Liver (tissue), 9 donors: Measurements from ENCODE around the gene FAM89B. TPM values are rescaled to one million over a fixed set of nuclear protein-coding genes. Genes with fewer than 3 reads are reported as not detected.
A peak's percentile ranks its signal among the peaks of the same experiment; 100 is the strongest.

Source experiments
- DNase-seq: peaks from one replicate; pipeline ENCODE4 v3.0.0-alpha.2; 2017; ENCODE audit warnings: low spot score
- H3K27ac ChIP-seq, 2 donors: one replicate each; pipeline ENCODE4 v1.7.0; 2013; ENCODE audit warnings: inconsistent platforms in 2 of 2, low read length in 2 of 2, control low read depth in 1 of 2, low read depth in 1 of 2, mild to moderate bottlenecking in 1 of 2
- H3K27me3 ChIP-seq, 4 donors: one replicate each; pipeline versions ENCODE4 v1.6.1 to v1.7.0; 2013; ENCODE audit warnings: low read length in 3 of 4, inconsistent platforms in 1 of 4, mild to moderate bottlenecking in 1 of 4, moderate library complexity in 1 of 4; ENCODE audit not compliant: control insufficient read depth in 4 of 4, insufficient read depth in 4 of 4
- H3K36me3 ChIP-seq, 4 donors: one replicate each; pipeline versions ENCODE4 v1.6.1 to v1.7.0; 2013; ENCODE audit warnings: low read length in 3 of 4, mild to moderate bottlenecking in 3 of 4, low read depth in 1 of 4, moderate library complexity in 1 of 4; ENCODE audit not compliant: control insufficient read depth in 4 of 4, insufficient read depth in 3 of 4
- H3K4me1 ChIP-seq, 4 donors: one replicate each; pipeline versions ENCODE4 v1.6.1 to v1.7.0; 2013; ENCODE audit warnings: low read length in 3 of 4, mild to moderate bottlenecking in 3 of 4, moderate library complexity in 1 of 4; ENCODE audit not compliant: control insufficient read depth in 4 of 4, insufficient read depth in 4 of 4
- H3K4me3 ChIP-seq, 3 donors: one replicate each; pipeline versions ENCODE4 v1.6.1 to v1.7.0; 2013; ENCODE audit warnings: low read length in 3 of 3, control low read depth in 1 of 3, low read depth in 1 of 3, mild to moderate bottlenecking in 1 of 3
- H3K9ac ChIP-seq, 2 donors: one replicate each; pipeline ENCODE4 v1.7.0; 2013; ENCODE audit warnings: low read length in 2 of 2, mild to moderate bottlenecking in 2 of 2, moderate library complexity in 2 of 2, control low read depth in 1 of 2, low read depth in 1 of 2
- H3K9me3 ChIP-seq, 4 donors: one replicate each; pipeline versions ENCODE4 v1.6.1 to v1.7.0; 2013; ENCODE audit warnings: low read length in 3 of 4; ENCODE audit not compliant: control insufficient read depth in 4 of 4
- ATF3 ChIP-seq: IDR thresholded peaks from 2 replicates; pipeline ENCODE4 v1.6.1; 2016; ENCODE audit warnings: antibody characterized with exemption
- CTCF ChIP-seq: fragments of 150-350 bp; IDR thresholded peaks from 2 replicates; pipeline ENCODE4 v1.5.1; 2017; ENCODE audit warnings: improper control_type of control experiment, low read depth, low read length; ENCODE audit not compliant: missing input control
- EGR1 ChIP-seq, 2 donors: IDR thresholded peaks; 2 replicates each; pipeline ENCODE4 v1.6.1; 2016 to 2018; ENCODE audit warnings: antibody characterized with exemption in 2 of 2, low read depth in 2 of 2
- FOXA1 ChIP-seq: IDR thresholded peaks from 2 replicates; pipeline ENCODE4 v1.6.1; 2016; ENCODE audit warnings: antibody characterized with exemption
- FOXA2 ChIP-seq: IDR thresholded peaks from 2 replicates; pipeline ENCODE4 v1.6.1; 2016; ENCODE audit warnings: antibody characterized with exemption
- GABPA ChIP-seq, 2 donors: IDR thresholded peaks in 1 of 2; conservative IDR thresholded peaks in 1 of 2; 2 replicates each; pipeline ENCODE4 v1.6.1; 2016; ENCODE audit warnings: antibody characterized with exemption in 2 of 2, mild to moderate bottlenecking in 1 of 2, moderate library complexity in 1 of 2
- HNF4A ChIP-seq, 2 donors: conservative IDR thresholded peaks; 2 replicates each; pipeline ENCODE4 v1.6.1; 2016; ENCODE audit warnings: antibody characterized with exemption in 2 of 2, mild to moderate bottlenecking in 2 of 2
- HNF4G ChIP-seq: IDR thresholded peaks from 2 replicates; pipeline ENCODE4 v1.6.1; 2016; ENCODE audit warnings: antibody characterized with exemption
- JUND ChIP-seq, 2 donors: IDR thresholded peaks; 2 replicates each; pipeline ENCODE4 v1.6.1; 2016; ENCODE audit warnings: antibody characterized with exemption in 2 of 2
- MAX ChIP-seq: IDR thresholded peaks from 2 replicates; pipeline ENCODE4 v1.6.1; 2016; ENCODE audit warnings: antibody characterized with exemption
- NR2F2 ChIP-seq: IDR thresholded peaks from 2 replicates; pipeline ENCODE4 v1.6.1; 2016; ENCODE audit warnings: antibody characterized with exemption
- RAD21 ChIP-seq, 2 donors: IDR thresholded peaks; 2 replicates each; pipeline ENCODE4 v1.6.1; 2016; ENCODE audit warnings: antibody characterized with exemption in 2 of 2, mild to moderate bottlenecking in 2 of 2
- REST ChIP-seq: IDR thresholded peaks from 2 replicates; pipeline ENCODE4 v1.6.1; 2016; ENCODE audit warnings: antibody characterized with exemption, mild to moderate bottlenecking
- RXRA ChIP-seq, 2 donors: IDR thresholded peaks; 2 replicates each; pipeline ENCODE4 v1.6.1; 2017 to 2018; ENCODE audit warnings: antibody characterized with exemption in 2 of 2, mild to moderate bottlenecking in 1 of 2
- SP1 ChIP-seq: IDR thresholded peaks from 2 replicates; pipeline ENCODE4 v1.6.1; 2018; ENCODE audit warnings: antibody characterized with exemption, mild to moderate bottlenecking
- TAF1 ChIP-seq: conservative IDR thresholded peaks from 2 replicates; pipeline ENCODE4 v1.6.1; 2016; ENCODE audit warnings: antibody characterized with exemption, mild to moderate bottlenecking
- YY1 ChIP-seq: IDR thresholded peaks from 2 replicates; pipeline ENCODE4 v1.6.1; 2016; ENCODE audit warnings: antibody characterized with exemption, mild to moderate bottlenecking
- ZBTB33 ChIP-seq: IDR thresholded peaks from 2 replicates; pipeline ENCODE4 v1.6.1; 2016; ENCODE audit warnings: antibody characterized with exemption
- WGBS: extraction: QIAGEN DNeasy Blood & Tissue Kit; methylation state at CpG from one replicate; pipeline ENCODE4 v1.1.7; 2013; 5-methylcytosine and 5-hydroxymethylcytosine counted together
- polyA plus RNA-seq, 2 donors: library from polyadenylated mRNA; stranded (reverse) in 1 of 2; unstranded in 1 of 2; fragments of 200-250 nt in 1 of 2; fragments of >200 nt in 1 of 2; fragmentation: Nextera tagmentation in 1 of 2; extraction: Ambion mirVana in 1 of 2; gene quantifications; one replicate each; pipeline versions ENCODE4 v1.2.1 to v1.2.3, GENCODE V29; 2013 to 2015
- total RNA-seq, 2 donors: library from RNA; depleted of rRNA; stranded (reverse); fragments of >200 nt; gene quantifications; one replicate each; pipeline ENCODE4 v1.2.3, GENCODE V29; 2014
- donor health status: healthy.
- donor health status: healthy.
- donor health status: healthy.
- donor health status: healthy.
- donor health status: healthy.

FAM89B gene
- total and polyA plus RNA-seq, 4 donors: 4.7 to 16.7 (median 9.5) TPM

GRCh38 chr11:65549096-65549495 is 23.2 kb upstream of the FAM89B start:
- WGBS: 95% methylated on average over 3 of the region's 3 CpGs
- peaks cover 4 to 50% (median 25%) of the 10 kb centered on the region in 4 donors for H3K4me1 ChIP-seq
- no peak for TF ChIP-seq CTCF
- no peak for TF ChIP-seq MAX
- TF ChIP-seq YY1: no peak
- TF ChIP-seq RAD21 (IDR thresholded peaks at IDR 0.05): no peak
- TF ChIP-seq HNF4G: no peak

GRCh38 chr11:65551572-65552387 is 20.6 kb upstream of the FAM89B start:
- peak overlapping the region in 1 of 3 donors; percentile 3 for H3K4me3 ChIP-seq
- H3K36me3 ChIP-seq: peaks cover 0 to 7% (median 0%) of the 10 kb centered on the region in 4 donors
- H3K9me3 ChIP-seq: no peaks in the 10 kb centered on the region
- TF ChIP-seq HNF4G (peak; percentile 73), YY1 (no peak), ZBTB33 (no peak), FOXA2 (peak; percentile 49), RXRA (IDR thresholded peaks at IDR 0.05) (peak; percentile 98), MAX (no peak), GABPA (IDR thresholded peaks at IDR 0.05 in 1 of 2, conservative IDR thresholded peaks at IDR 0.05 in 1 of 2) (peak in 1 of 2 donors; percentile 46), NR2F2 (peak; percentile 100), EGR1 (IDR thresholded peaks at IDR 0.05; ENCODE audit: low read depth in 2 of 2) (no peak), TAF1 (no peak), HNF4A (conservative IDR thresholded peaks at IDR 0.05) (peak; percentile 91 to 94), REST (peak; percentile 30), RAD21 (IDR thresholded peaks at IDR 0.05) (peak in 1 of 2 donors; percentile 38), FOXA1 (peak; percentile 14), ATF3 (no peak), JUND (IDR thresholded peaks at IDR 0.05) (peak in 1 of 2 donors; percentile 34), CTCF (peak; percentile 48), SP1 (peak; percentile 70)
- 52% methylated on average over 17 of the region's 17 CpGs for WGBS
- no peaks in the 10 kb centered on the region for H3K27me3 ChIP-seq
- H3K4me1 ChIP-seq: peaks cover 6 to 38% (median 14%) of the 10 kb centered on the region in 4 donors
- peak; percentile 81 for DNase-seq
- H3K27ac ChIP-seq: peak overlapping the region; percentile 82 to 91
- H3K9ac ChIP-seq: no peak overlapping the region

More at GRCh38 chr11:65549096-65549495, 23.2 kb upstream of the FAM89B start:
- Histone ChIP-seq H3K9me3 (no peaks in the 10 kb centered on the region), H3K9ac (no peak overlapping the region), H3K27me3 (no peaks in the 10 kb centered on the region), H3K4me3 (no peak overlapping the region), H3K36me3 (peaks cover 0 to 8% (median 0%) of the 10 kb centered on the region in 4 donors), H3K27ac (no peak overlapping the region)
- no peak for DNase-seq
